ACHN (cell line): ENCODE results near the gene LSM12.
"Not testable (repeated sequence)": the region's sequence is repeated elsewhere in the genome, so short reads cannot be mapped to it uniquely, and the experiment has no call there.

Source experiments
- DNase-seq: peaks from one replicate; pipeline ENCODE4 v3.0.0-alpha.2; 2015
- in situ Hi-C: cut with HindIII; loops from 2 replicates; pipeline ENCODE4 v1.10.0; 2017; ENCODE audit warnings: low sequenced_read_pairs, low pct_ligation_motif_present, low pct_unique_long_range_greater_than_20kb

LSM12 gene

GRCh38 chr17:44021227-44021626, 45.2 kb downstream of the LSM12 start:
- in situ Hi-C loops, DNase-seq: not testable (repeated sequence)

GRCh38 chr17:44014437-44015172, 51.9 kb downstream of the LSM12 start, which contains the start of gene TMEM101:
TMEM101 (minus strand) TSS chr17:44014963; CDS start chr17:44014952, 11 bp downstream.
- in situ Hi-C loops, result no loop called here
- DNase-seq, result peak; percentile 94

- no peak for DNase-seq
- in situ Hi-C loops, result no loop called here
Measured at GRCh38 chr17:44014133-44014436, 52.4 kb downstream of the LSM12 start.

GRCh38 chr17:44012874-44013273, 53.6 kb downstream of the LSM12 start:
- in situ Hi-C loops, result no loop called here
- DNase-seq, result no peak

GRCh38 chr17:44012391-44012790, 54.1 kb downstream of the LSM12 start:
- no peak for DNase-seq
- in situ Hi-C loops, result no loop called here

GRCh38 chr17:44011876-44012275, 54.6 kb downstream of the LSM12 start:
- in situ Hi-C loops, result no loop called here
- DNase-seq, result no peak

GRCh38 chr17:44010966-44011647, 55.4 kb downstream of the LSM12 start:
- in situ Hi-C loops, result no loop called here
- no peak for DNase-seq

- DNase-seq, result no peak
- in situ Hi-C loops, result no loop called here
Measured at GRCh38 chr17:44008205-44008909, 58.1 kb downstream of the LSM12 start.

GRCh38 chr17:44007346-44008204, 58.9 kb downstream of the LSM12 start:
- DNase-seq, result peak; percentile 54
- in situ Hi-C loops, result no loop called here

- DNase-seq, result peak; percentile 98
- in situ Hi-C loops, result no loop called here
Measured at GRCh38 chr17:44006598-44007345, 59.7 kb downstream of the LSM12 start.

- DNase-seq, result no peak
- in situ Hi-C loops, result no loop called here
Measured at GRCh38 chr17:44006272-44006597, 60.2 kb downstream of the LSM12 start.

GRCh38 chr17:44005527-44006271, 60.8 kb downstream of the LSM12 start:
- DNase-seq, result no peak
- in situ Hi-C loops, result no loop called here

GRCh38 chr17:44004761-44005526, 61.5 kb downstream of the LSM12 start:
- in situ Hi-C loops, result no loop called here
- DNase-seq, result no peak

GRCh38 chr17:44004077-44004760, 62.3 kb downstream of the LSM12 start, which contains the start of gene NAGS:
NAGS (plus strand) TSS chr17:44004622; CDS start chr17:44004664, 42 bp downstream.
- no peak for DNase-seq
- in situ Hi-C loops, result no loop called here

GRCh38 chr17:44002141-44002848, 64.2 kb downstream of the LSM12 start:
- peak; percentile 28 for DNase-seq
- in situ Hi-C loops, result no loop called here

GRCh38 chr17:44001461-44001920, 65.0 kb downstream of the LSM12 start:
- no peak for DNase-seq
- in situ Hi-C loops, result no loop called here
